K562 (cell line): ENCODE measurements around the gene SH3BGRL3. TPM values are rescaled to one million over a fixed set of nuclear protein-coding genes. Genes with fewer than 3 reads are reported as not detected.

Experiments used
- ATAC-seq: fragments of 200-7000 bp; cut with Tn5 transposase; 3 replicates; pipeline ENCODE4 v1.9.1; 2020; ENCODE audit warnings: moderate library complexity
- BruUV-seq: library from RNA; stranded (reverse); fragments of 400-500 nt; replicated peaks from 2 replicates; lab custom pipeline; 2021; lab: Mats Ljungman, UMichigan
- CTCF ChIA-PET: fragments of 300-600 bp; formaldehyde crosslinking; extraction: SDS; loops from one replicate; lab custom pipeline; 2021; ENCODE audit warnings: low intra/inter-chr PET ratio; lab: Yijun Ruan, JAX
- POLR2A ChIA-PET: fragments of 300-600, 350-650 bp; sonication (Branson Sonifier 250); formaldehyde crosslinking; extraction: SDS; loops from one replicate; lab custom pipeline; 2021; ENCODE audit warnings: antibody characterized with exemption, inconsistent platforms; lab: Yijun Ruan, JAX
- DNase-seq, 4 experiments: peaks; one replicate each; pipeline versions ENCODE4 v3.0.0 to v3.0.0-alpha.2; 2011 to 2018; ENCODE audit warnings: low spot score in 3 of 4, mixed read lengths in 3 of 4; ENCODE audit errors: extremely low read depth in 1 of 4
- FAIRE-seq: peaks from 2 replicates; lab custom pipeline; 2011; peaks lifted over from hg19 to GRCh38; lab: Jason Lieb, UNC
- H2AFZ ChIP-seq: 2 replicates; pipeline ENCODE4 v1.6.0; 2011; ENCODE audit warnings: low read depth, low read length, control low read depth, inconsistent platforms
- H3K27ac ChIP-seq: fragments of 200-600 bp; 3 replicates; pipeline ENCODE4 v1.8.0; 2011; ENCODE audit warnings: low read depth, mild to moderate bottlenecking, control low read depth, inconsistent platforms, low read length, moderate library complexity, mixed read lengths; ENCODE audit errors: extremely low read depth
- H3K27me3 ChIP-seq, 2 experiments: fragments of 300-600 bp in 1 of 2; 2 replicates in 1 of 2; 3 replicates in 1 of 2; pipeline versions ENCODE4 v1.6.0 to v1.8.0; 2011; ENCODE audit warnings: inconsistent platforms in 2 of 2, low read length in 2 of 2, mild to moderate bottlenecking in 1 of 2, mixed read lengths in 1 of 2, moderate library complexity in 1 of 2; ENCODE audit not compliant: control insufficient read depth in 2 of 2, insufficient read depth in 2 of 2
- H3K36me3 ChIP-seq: fragments of 300-600 bp; 3 replicates; pipeline ENCODE4 v1.8.0; 2011; ENCODE audit warnings: mild to moderate bottlenecking, low read length, inconsistent platforms; ENCODE audit not compliant: control insufficient read depth, insufficient read depth
- H3K4me1 ChIP-seq, 2 experiments: fragments of 200-600 bp in 1 of 2; replicated peaks in 1 of 2; 2 replicates in 1 of 2; 3 replicates in 1 of 2; pipeline versions ENCODE4 v1.5.1 to v1.8.0; 2011; ENCODE audit warnings: inconsistent platforms in 2 of 2, low read length in 2 of 2, mild to moderate bottlenecking in 1 of 2, mixed read lengths in 1 of 2, moderate library complexity in 1 of 2; ENCODE audit not compliant: control insufficient read depth in 2 of 2, insufficient read depth in 2 of 2
- H3K4me2 ChIP-seq: 2 replicates; pipeline ENCODE4 v1.6.1; 2011; ENCODE audit warnings: low read length, control low read depth, inconsistent platforms, mixed read lengths; ENCODE audit not compliant: insufficient read depth
- H3K4me3 ChIP-seq: fragments of 200-600 bp; sonication (generic), shearing (Covaris generic); 2 replicates; pipeline ENCODE4 v1.5.1; 2016; ENCODE audit warnings: control low read depth, inconsistent platforms
- H3K79me2 ChIP-seq: fragments of 200-600 bp; 3 replicates; pipeline ENCODE4 v1.8.0; 2011; ENCODE audit warnings: low read length, inconsistent platforms; ENCODE audit not compliant: control insufficient read depth, insufficient read depth
- H3K9ac ChIP-seq, 2 experiments: 2 replicates each; pipeline versions ENCODE4 v1.6.0 to v1.6.1; 2011; ENCODE audit warnings: low read depth in 2 of 2, low read length in 2 of 2, control low read depth in 1 of 2, inconsistent platforms in 1 of 2, mild to moderate bottlenecking in 1 of 2, mixed read lengths in 1 of 2; ENCODE audit not compliant: insufficient read depth in 1 of 2
- H3K9me1 ChIP-seq: one replicate; pipeline ENCODE4 v1.6.0; 2011; ENCODE audit warnings: inconsistent platforms, mild to moderate bottlenecking, low read length, moderate library complexity; ENCODE audit not compliant: control insufficient read depth, insufficient read depth
- H3K9me3 ChIP-seq: replicated peaks from 2 replicates; pipeline ENCODE4 v1.5.1; 2011; ENCODE audit warnings: low read depth, low read length, inconsistent platforms; ENCODE audit not compliant: control insufficient read depth, insufficient read depth
- H4K20me1 ChIP-seq: replicated peaks from 2 replicates; pipeline ENCODE4 v1.6.1; 2011; ENCODE audit warnings: low read length, inconsistent platforms, mixed read lengths; ENCODE audit not compliant: control insufficient read depth, insufficient read depth
- DEAF1 ChIP-seq: fragments of 450-650 bp; formaldehyde crosslinking; IDR thresholded peaks from 2 replicates; pipeline ENCODE4 v1.4.0; 2020; ENCODE audit warnings: mild to moderate bottlenecking, moderate library complexity
- EP300 ChIP-seq: IDR thresholded peaks from 2 replicates; pipeline ENCODE4 v1.6.1; 2012; ENCODE audit warnings: low read length, improper control_type of control experiment
- WGBS: fragments of 100-300 bp; shearing (Covaris generic); methylation state at CpG from one replicate; pipeline ENCODE4 v1.1.6; 2016; ENCODE audit warnings: low coverage, mixed read lengths; ENCODE audit not compliant: insufficient coverage; ENCODE audit errors: missing lambda C conversion rate; 5-methylcytosine and 5-hydroxymethylcytosine counted together
- in situ Hi-C: fragments of 300-500 bp; cut with MboI; formaldehyde crosslinking; loops from 4 replicates; pipeline ENCODE4 v1.15.0; 2018; ENCODE audit warnings: inconsistent platforms, mixed read lengths
- intact Hi-C: fragments of 100-400 bp; cut with micrococcal nuclease; formaldehyde crosslinking; loops from 2 replicates; pipeline ENCODE4 v1.14.2; 2022
- polyA plus RNA-seq, 8 experiments: library from polyadenylated mRNA; depleted of rRNA in 4 of 8; stranded (reverse) in 5 of 8; unstranded in 3 of 8; fragments of >200 nt; fragmentation: Nextera tagmentation in 2 of 8; fragmentation: Illumina TruSeq in 1 of 8; extraction: Ambion mirVana in 2 of 8; extraction: Trizol in 1 of 8; gene quantifications; 2 replicates each; pipeline versions ENCODE4 v1.2.1 to v1.2.3, GENCODE V29; 2011 to 2014; ENCODE audit warnings: inconsistent platforms in 1 of 8, missing spikeins in 1 of 8
- total RNA-seq, 7 experiments: library from RNA; depleted of rRNA in 6 of 7; stranded (reverse); fragments of >200 nt in 6 of 7; fragmentation: Illumina TruSeq in 2 of 7; extraction: Trizol in 2 of 7; gene quantifications; 2 replicates each; pipeline versions ENCODE4 v1.2.1 to v1.2.3, GENCODE V29; 2011 to 2021; ENCODE audit warnings: low replicate concordance in 1 of 7

Gene SH3BGRL3
- total and polyA plus RNA-seq, 9 of the 15 experiments (the other 6 are each of a cell fraction or from before 2014, with no cell fraction given), result 30.3 to 140 (median 54.2) TPM

GRCh38 chr1:26307363-26307781 lies 27.5 kb downstream of the SH3BGRL3 start:
- CTCF ChIA-PET, result no interaction called here

More at GRCh38 chr1:26307363-26307781, 27.5 kb downstream of the SH3BGRL3 start:
- H3K27me3 ChIP-seq, result no peaks in the 10 kb centered on the region
- H3K9me3 ChIP-seq, result no peaks in the 10 kb centered on the region
- H2AFZ ChIP-seq, result peak overlapping the region; percentile 91
- in situ Hi-C loops, result no loop called here
- H3K36me3 ChIP-seq, result no peaks in the 10 kb centered on the region
- ATAC-seq (no peak), DNase-seq (no peak), FAIRE-seq (no peak)
- no peaks in the 10 kb centered on the region for H3K9me1 ChIP-seq
- peak overlapping the region; percentile 77 for H3K27ac ChIP-seq
- POLR2A ChIA-PET, result interaction anchor here (0.5 to 2.5 kb wide), 8 partner anchors 11 to 378 kb away, joined by 3 to 13 read pairs (median 3); partner anchors contain the start of gene CD52
- H3K9ac ChIP-seq, result peak overlapping the region in 1 of 2 experiments; percentile 76; a peak in 2 of 4 replicates
- H3K4me3 ChIP-seq, result peak overlapping the region; percentile 77
- peaks cover 13% of the 10 kb centered on the region; the same call in 2 of the 3 replicates for H3K79me2 ChIP-seq
- peaks cover 28 to 31% of the 10 kb centered on the region in 2 experiments for H3K4me1 ChIP-seq
- TF ChIP-seq EP300 (0 out of 2 replicates have a peak, but pooled peaks have one; percentile 3), DEAF1 (no peak)
- 23% methylated on average over 6 of the region's 6 CpGs for WGBS
- intact Hi-C loops, result no loop called here
- H3K4me2 ChIP-seq, result peak overlapping the region; percentile 89
- no TSS peak for BruUV-seq
- H4K20me1 ChIP-seq, result no peaks in the 10 kb centered on the region
